CD4-positive, alpha-beta T cell treated with Interleukin-1 beta for 1 hour (primary cell): ENCODE measurements around the gene HECTD4.
"Not testable (repeated sequence)": the region's sequence is repeated elsewhere in the genome, so short reads cannot be mapped to it uniquely, and the experiment has no call there.

Source experiments
- DNase-seq, 2 donors: peaks; one replicate each; pipeline ENCODE4 v3.0.0-alpha.2; 2020 to 2022

HECTD4 gene

GRCh38 chr12:112252184-112252583, 130.0 kb downstream of the HECTD4 start:
- DNase-seq: no peak

- not testable (repeated sequence) for DNase-seq
Observed at GRCh38 chr12:112244902-112245301, 137.3 kb downstream of the HECTD4 start.

- no peak for DNase-seq
Observed at GRCh38 chr12:112243255-112244110, 138.7 kb downstream of the HECTD4 start.

GRCh38 chr12:112241176-112241575, 141.1 kb downstream of the HECTD4 start:
- DNase-seq: no peak

GRCh38 chr12:112239881-112240280, 142.3 kb downstream of the HECTD4 start:
- no peak for DNase-seq

GRCh38 chr12:112239020-112239419, 143.2 kb downstream of the HECTD4 start:
- no peak for DNase-seq

- no peak for DNase-seq
Observed at GRCh38 chr12:112238441-112238840, 143.8 kb downstream of the HECTD4 start.

GRCh38 chr12:112236786-112237185, 145.4 kb downstream of the HECTD4 start:
- no peak for DNase-seq

GRCh38 chr12:112236386-112236785, 145.8 kb downstream of the HECTD4 start:
- no peak for DNase-seq

GRCh38 chr12:112234303-112234702, 147.9 kb downstream of the HECTD4 start:
- no peak for DNase-seq

GRCh38 chr12:112233242-112233641, 149.0 kb downstream of the HECTD4 start:
- DNase-seq: no peak

GRCh38 chr12:112230136-112230535, 152.1 kb downstream of the HECTD4 start:
- DNase-seq: no peak

- no peak for DNase-seq
Observed at GRCh38 chr12:112226768-112227167, 155.5 kb downstream of the HECTD4 start.

- not testable (repeated sequence) for DNase-seq
Observed at GRCh38 chr12:112220628-112221027, 161.6 kb downstream of the HECTD4 start.

- DNase-seq: no peak
Observed at GRCh38 chr12:112219195-112219594, 163.0 kb downstream of the HECTD4 start.

- DNase-seq: no peak
Observed at GRCh38 chr12:112218150-112218549, 164.1 kb downstream of the HECTD4 start.

GRCh38 chr12:112217647-112218046, 164.6 kb downstream of the HECTD4 start:
- DNase-seq: no peak

- no peak for DNase-seq
Observed at GRCh38 chr12:112216223-112216622, 166.0 kb downstream of the HECTD4 start.

- DNase-seq: no peak
Observed at GRCh38 chr12:112214064-112214463, 168.2 kb downstream of the HECTD4 start.

- no peak for DNase-seq
Observed at GRCh38 chr12:112208301-112208910, 173.8 kb downstream of the HECTD4 start.

GRCh38 chr12:112207397-112207924, 174.8 kb downstream of the HECTD4 start:
- no peak for DNase-seq

- no peak for DNase-seq
Observed at GRCh38 chr12:112206944-112207343, 175.3 kb downstream of the HECTD4 start.

- no peak for DNase-seq
Observed at GRCh38 chr12:112199136-112199535, 183.1 kb downstream of the HECTD4 start.

GRCh38 chr12:112198120-112198733, 184.0 kb downstream of the HECTD4 start:
- peak; percentile 30 to 46 for DNase-seq
